A673 (cell line): ENCODE measurements around the gene SLC44A1. TPM values are rescaled to one million over a fixed set of nuclear protein-coding genes. Genes with fewer than 3 reads are reported as not detected.

Experiments used
- BruUV-seq: library from RNA; stranded (reverse); fragments of 400-500 nt; replicated peaks from 2 replicates; lab custom pipeline; 2021; lab: Mats Ljungman, UMichigan
- CTCF ChIA-PET: fragments of 300-600 bp; sonication (Branson Sonifier 250); formaldehyde crosslinking; loops from one replicate; lab custom pipeline; 2022; ENCODE audit warnings: antibody characterized with exemption; lab: Charles Lee
- POLR2A ChIA-PET: fragments of 300-600 bp; sonication (Branson Sonifier 250); formaldehyde crosslinking; loops from one replicate; lab custom pipeline; 2022; ENCODE audit warnings: antibody characterized with exemption; ENCODE audit not compliant: low non-redundant PET; lab: Charles Lee
- DNase-seq: peaks from one replicate; pipeline ENCODE4 v3.0.0-alpha.2; 2015; ENCODE audit warnings: low spot score
- H3K27ac ChIP-seq: fragments of 200-600 bp; sonication (generic); 2 replicates; pipeline ENCODE4 v1.5.1; 2016; ENCODE audit warnings: mixed run types, low read depth, mild to moderate bottlenecking, mixed read lengths, antibody characterized with exemption, low read length; ENCODE audit not compliant: poor library complexity, severe bottlenecking
- H3K27me3 ChIP-seq: fragments of 200-600 bp; sonication (generic); replicated peaks from 2 replicates; pipeline ENCODE4 v1.6.1; 2017; ENCODE audit warnings: mixed run types, low read depth, mild to moderate bottlenecking, mixed read lengths, antibody characterized with exemption, low read length; ENCODE audit not compliant: insufficient read depth, poor library complexity
- H3K36me3 ChIP-seq: fragments of 200-600 bp; sonication (generic); 2 replicates; pipeline ENCODE4 v1.6.1; 2016; ENCODE audit warnings: mixed run types, mild to moderate bottlenecking, mixed read lengths, antibody characterized with exemption, low read length; ENCODE audit not compliant: insufficient read depth, poor library complexity, severe bottlenecking
- H3K4me1 ChIP-seq: fragments of 200-600 bp; sonication (generic); 2 replicates; pipeline ENCODE4 v1.6.1; 2017; ENCODE audit warnings: mixed run types, mild to moderate bottlenecking, mixed read lengths, antibody characterized with exemption, low read length; ENCODE audit not compliant: insufficient read depth, poor library complexity, severe bottlenecking
- H3K4me3 ChIP-seq: fragments of 200-600 bp; sonication (generic); 2 replicates; pipeline ENCODE4 v1.5.1; 2016; ENCODE audit warnings: low read depth, mixed run types, mild to moderate bottlenecking, mixed read lengths, low read length; ENCODE audit not compliant: poor library complexity, severe bottlenecking
- H3K9me3 ChIP-seq: fragments of 200-600 bp; sonication (generic); 2 replicates; pipeline ENCODE4 v1.6.1; 2016; ENCODE audit warnings: mixed run types, low read depth, mild to moderate bottlenecking, mixed read lengths, antibody characterized with exemption, low read length; ENCODE audit not compliant: poor library complexity, severe bottlenecking
- CTCF ChIP-seq: fragments of 300-800, 200-600 bp; sonication (generic); conservative IDR thresholded peaks from 2 replicates; pipeline ENCODE4 v1.5.1; 2017; ENCODE audit warnings: low read depth, mild to moderate bottlenecking, antibody characterized with exemption, low read length, moderate library complexity, mixed read lengths
- EZH2 ChIP-seq: fragments of 200-600 bp; sonication (generic); IDR thresholded peaks from 2 replicates; pipeline ENCODE4 v1.6.1; 2017; ENCODE audit warnings: borderline replicate concordance, low read depth, mild to moderate bottlenecking, mixed read lengths, antibody characterized with exemption, low read length; ENCODE audit not compliant: poor library complexity, severe bottlenecking
- intact Hi-C: fragments of 100-400 bp; cut with micrococcal nuclease; formaldehyde crosslinking; loops from one replicate; pipeline ENCODE4 v1.10.0; 2022; ENCODE audit not compliant: unreplicated experiment
- total RNA-seq: library from RNA; stranded (reverse); gene quantifications from 2 replicates; pipeline ENCODE4 v1.2.3, GENCODE V29; 2021

Gene SLC44A1
- total RNA-seq, 1 experiment from 2014 or later = 11.9 TPM

- no peak for DNase-seq
- Histone ChIP-seq H3K27ac (no peak overlapping the region), H3K4me3 (no peak overlapping the region), H3K4me1 (no peaks in the 10 kb centered on the region), H3K36me3 (no peaks in the 10 kb centered on the region), H3K9me3 (peaks cover 12% of the 10 kb centered on the region), H3K27me3 (peaks cover 3% of the 10 kb centered on the region)
- no peak for TF ChIP-seq CTCF
- no peak for TF ChIP-seq EZH2
- intact Hi-C loops = no loop called here
- CTCF ChIA-PET = no interaction called here
- no TSS peak for BruUV-seq
- POLR2A ChIA-PET = no interaction called here
Observed at GRCh38 chr9:105223544-105224140, 20.8 kb upstream of the SLC44A1 start.

GRCh38 chr9:105226055-105226454 lies 18.4 kb upstream of the SLC44A1 start:
- Histone ChIP-seq H3K27me3 (peaks cover 3% of the 10 kb centered on the region), H3K4me3 (no peak overlapping the region), H3K4me1 (no peaks in the 10 kb centered on the region), H3K27ac (no peak overlapping the region), H3K9me3 (peaks cover 12% of the 10 kb centered on the region), H3K36me3 (no peaks in the 10 kb centered on the region)
- intact Hi-C loops = no loop called here
- no peak for DNase-seq
- no TSS peak for BruUV-seq
- TF ChIP-seq CTCF (no peak), EZH2 (no peak)
- ChIA-PET CTCF (no interaction called here), POLR2A (no interaction called here)

- ChIA-PET POLR2A (no interaction called here), CTCF (no interaction called here)
- peaks cover 8% of the 10 kb centered on the region for H3K4me1 ChIP-seq
- H3K36me3 ChIP-seq = no peaks in the 10 kb centered on the region
- H3K27me3 ChIP-seq = peaks cover 3% of the 10 kb centered on the region
- TF ChIP-seq CTCF = no peak
- no peak for TF ChIP-seq EZH2
- no TSS peak for BruUV-seq
- H3K4me3 ChIP-seq = no peak overlapping the region
- H3K9me3 ChIP-seq = no peaks in the 10 kb centered on the region
- intact Hi-C loops = no loop called here
- no peak for DNase-seq
- H3K27ac ChIP-seq = no peak overlapping the region
Observed at GRCh38 chr9:105232207-105232606, 12.2 kb upstream of the SLC44A1 start.
